Measurements from ENCODE around the gene GRK3. TPM values are rescaled to one million over a fixed set of nuclear protein-coding genes. Genes with fewer than 3 reads are reported as not detected.

GRK3 gene
- total RNA-seq: 1.7 and 2.0 TPM in 2 replicates

DNA sequence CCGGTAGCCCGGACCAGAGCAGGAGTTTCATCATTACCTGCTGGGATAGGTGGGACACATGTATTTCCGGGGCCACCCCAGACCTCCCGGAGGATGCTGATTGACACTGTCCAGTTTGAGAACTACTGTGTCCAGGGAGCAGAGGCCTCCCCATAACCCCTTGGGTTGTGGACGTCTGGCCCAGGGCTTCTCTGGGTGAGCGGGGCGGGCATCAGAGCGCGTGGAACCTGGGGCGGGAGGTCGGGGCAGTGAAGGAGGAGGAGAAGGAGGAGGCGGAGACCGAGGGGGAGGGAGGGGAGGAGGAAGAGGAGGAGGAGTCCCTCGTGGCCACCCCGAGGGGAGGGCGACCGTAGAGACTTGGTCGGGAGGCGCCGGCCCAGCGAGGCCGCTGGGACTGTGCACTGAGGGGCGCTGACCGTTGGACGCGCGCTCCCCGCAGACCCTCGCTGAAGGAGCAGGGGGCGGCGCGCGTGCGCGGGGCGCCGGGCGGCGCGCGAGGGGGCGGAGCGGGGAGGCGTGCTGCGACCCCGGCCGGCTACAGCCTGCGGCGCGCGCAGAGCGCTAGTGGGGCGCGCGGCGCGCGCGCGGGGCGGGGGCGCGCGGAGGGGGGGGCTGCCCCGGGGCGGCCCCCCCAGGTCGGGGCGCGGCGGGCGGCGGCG lies at the start of gene GRK3:
TSS of gene GRK3 (plus strand) at position 356 of the 659 bp plus-strand sequence. CDS start 366 bp downstream, outside the sequence.

GRCh38 chr22:25741692-25742626 lies 177.5 kb downstream of the GRK3 start, which contains the start of gene MYO18B:
MYO18B (plus strand) TSS chr22:25742188; CDS start chr22:25761093, 18,905 bp downstream.

Other genes with a start within 250 kb of the GRK3 start
- under 0.01 and 0.28 TPM in 2 replicates for gene MYO18B, start 177.5 kb downstream of the GRK3 start, total RNA-seq

Measured in regular cardiac myocyte (primary cell).